Measurements from ENCODE around the gene ZBTB7B. TPM values are rescaled to one million over a fixed set of nuclear protein-coding genes. Genes with fewer than 3 reads are reported as not detected.

The ZBTB7B gene
- total and polyA plus RNA-seq, 9 of the 15 experiments (the other 6 are each of a cell fraction or from before 2014, with no cell fraction given) = 0.04 to 46.5 (median 15.2) TPM

GRCh38 chr1:155051342-155051776 is 48.8 kb downstream of the ZBTB7B start (continued):
- TF ChIP-seq JUND (IDR thresholded peaks at IDR 0.05; ENCODE audit: borderline replicate concordance, low read depth, low read length) (no peak), JUND (tag; IDR thresholded peaks at IDR 0.05; ENCODE audit: borderline replicate concordance, low read depth, low read length) (no peak), SRSF7 (optimal IDR thresholded peaks at IDR 0.05; ENCODE audit: low read depth, low read length) (no peak), MCM7 (IDR thresholded peaks at IDR 0.05) (no peak), FOXP4 (CRISPR knock-in tag; IDR thresholded peaks at IDR 0.05; ENCODE audit: borderline replicate concordance) (no peak), BRCA1 (IDR thresholded peaks at IDR 0.05) (no peak), BRCA1 (CRISPR knock-in tag; IDR thresholded peaks at IDR 0.05) (peak; percentile 96; the same call in 1 of the 2 replicates), TBP (optimal IDR thresholded peaks at IDR 0.05; ENCODE audit: low read depth, low read length) (peak; percentile 2), ZNF76 (CRISPR knock-in tag; IDR thresholded peaks at IDR 0.05; ENCODE audit: borderline replicate concordance) (no peak), STAT5A (IDR thresholded peaks at IDR 0.05; ENCODE audit: borderline replicate concordance, low read length) (no peak), E2F6 (IDR thresholded peaks at IDR 0.05; ENCODE audit: borderline replicate concordance in 1 of 2, extremely low read depth in 1 of 2, insufficient read depth in 1 of 2, insufficient read length in 1 of 2, low read depth in 1 of 2, low read length in 1 of 2, poor library complexity in 1 of 2, severe bottlenecking in 1 of 2) (peak in 1 of 2 experiments; percentile 64), ZC3H4 (CRISPR knock-in tag; IDR thresholded peaks at IDR 0.05; ENCODE audit: borderline replicate concordance) (peak; percentile 71; the same call in 1 of the 2 replicates), KDM2B (CRISPR knock-in tag; IDR thresholded peaks at IDR 0.05) (peak; percentile 59; the same call in 1 of the 2 replicates), ZBTB7A (IDR thresholded peaks at IDR 0.05; ENCODE audit: borderline replicate concordance, control insufficient read depth, low read depth, low read length) (0 out of 2 replicates have a peak, but pooled peaks have one; percentile 49), OTX1 (CRISPR knock-in tag; IDR thresholded peaks at IDR 0.05) (no peak), CHAMP1 (IDR thresholded peaks at IDR 0.05) (no peak), PHF21A (IDR thresholded peaks at IDR 0.05; ENCODE audit: borderline replicate concordance, low read depth) (no peak), CXXC5 (CRISPR knock-in tag; IDR thresholded peaks at IDR 0.05) (peak; percentile 17; the same call in 1 of the 2 replicates), ZNF431 (CRISPR knock-in tag; IDR thresholded peaks at IDR 0.05) (no peak), ZBTB12 (CRISPR knock-in tag; IDR thresholded peaks at IDR 0.05) (no peak), THRAP3 (IDR thresholded peaks at IDR 0.05; ENCODE audit: borderline replicate concordance) (no peak)

All from K562 (cell line).